ENCODE measurements around the gene HPX. TPM values are rescaled to one million over a fixed set of nuclear protein-coding genes. Genes with fewer than 3 reads are reported as not detected.

Gene HPX
- total and polyA plus RNA-seq, 2 of the 4 experiments (the other 2 are of a cell fraction), result 0.36 to 1.4 TPM

GRCh38 chr11:6406370-6406769, 34.4 kb downstream of the HPX start:
- in situ Hi-C loops (cut with MboI; ENCODE audit: low sequenced_read_pairs) (no loop called here), dilution Hi-C loops (cut with HindIII; ENCODE audit: low sequenced_read_pairs, unreplicated experiment) (no loop called here), intact Hi-C loops (cut with micrococcal nuclease) (no loop called here)
- no peak overlapping the region for H3K18ac ChIP-seq (ENCODE audit: low read depth, low read length)
- no peak overlapping the region for H3K4me3 ChIP-seq (ENCODE audit: insufficient read depth, low read depth, low read length)
- peaks cover 4 to 24% of the 10 kb centered on the region in 2 experiments for H3K79me1 ChIP-seq (ENCODE audit: low read depth in 1 of 2, low read length in 2 of 2)
- no peak overlapping the region for H3K4ac ChIP-seq (ENCODE audit: low read depth, low read length)
- H3K56ac ChIP-seq (ENCODE audit: extremely low read depth, insufficient read depth, low read length), result no peak overlapping the region
- peaks cover 29% of the 10 kb centered on the region for H3K9me1 ChIP-seq (ENCODE audit: insufficient read depth, low read length)
- H3K14ac ChIP-seq (replicated peaks; ENCODE audit: low read depth, low read length), result no peak overlapping the region
- no peak for TF ChIP-seq MAZ (IDR thresholded peaks at IDR 0.05; ENCODE audit: borderline replicate concordance, low read depth, low read length)
- no peak for TF ChIP-seq CTCF (conservative IDR thresholded peaks at IDR 0.05; ENCODE audit: low read depth, low read length)
- no peak for TF ChIP-seq RAD21 (IDR thresholded peaks at IDR 0.05; ENCODE audit: low read length)
- TF ChIP-seq POLR2A (IDR thresholded peaks at IDR 0.05; ENCODE audit: low read depth, low read length), result no peak
- no peak for TF ChIP-seq NFE2L2 (IDR thresholded peaks at IDR 0.05; ENCODE audit: low read depth, low read length)
- no peak for TF ChIP-seq MXI1 (IDR thresholded peaks at IDR 0.05; ENCODE audit: borderline replicate concordance, low read depth, low read length)
- H4K20me1 ChIP-seq (ENCODE audit: insufficient read depth, low read length), result peaks cover 8% of the 10 kb centered on the region
- H2BK20ac ChIP-seq (ENCODE audit: low read depth, low read length), result no peak overlapping the region
- WGBS, 2 experiments (ENCODE audit: extremely low coverage in 2 of 2, insufficient read length in 1 of 2), result 58% methylated on average over 2 of the region's 2 CpGs; no CpG with 5 or more reads in 1 of the 2 experiments
- POLR2A ChIA-PET (ENCODE audit: unreplicated experiment), result no interaction called here
- H3K4me2 ChIP-seq (ENCODE audit: low read depth, low read length), result no peak overlapping the region
- CTCF ChIA-PET, result interaction anchor here (0.6 to 1.0 kb wide), 2 partner anchors 13 to 1442 kb away, joined by 3 to 4 read pairs; partner anchors contain the start of gene APBB1
- no peaks in the 10 kb centered on the region for H3K27me3 ChIP-seq (ENCODE audit: control insufficient read depth, insufficient read depth, low read length)
- H2AFZ ChIP-seq (replicated peaks; ENCODE audit: low read length, poor library complexity), result no peak overlapping the region
- H2BK15ac ChIP-seq (ENCODE audit: low read depth, low read length), result no peak overlapping the region
- no peak overlapping the region for H2BK120ac ChIP-seq (ENCODE audit: low read depth, low read length)
- no peak overlapping the region for H3K23ac ChIP-seq (ENCODE audit: low read depth, low read length)
- H3K27ac ChIP-seq (ENCODE audit: insufficient read depth, low read length), result no peak overlapping the region
- H2BK5ac ChIP-seq (ENCODE audit: low read depth, low read length, poor library complexity, severe bottlenecking), result no peak overlapping the region
- H3K36me3 ChIP-seq (ENCODE audit: control insufficient read depth, insufficient read depth, low read length), result peaks cover 24% of the 10 kb centered on the region
- no peak overlapping the region for H2AK5ac ChIP-seq (ENCODE audit: low read depth, low read length)
- no peak overlapping the region for H4K5ac ChIP-seq (ENCODE audit: low read depth, low read length)
- DNase-seq (no peak), ATAC-seq (ENCODE audit: low read depth) (no peak)
- no peak overlapping the region for H2AK9ac ChIP-seq (replicated peaks; ENCODE audit: low read depth, low read length, poor library complexity)
- H3K9me3 ChIP-seq (ENCODE audit: control insufficient read depth, insufficient read depth, low read length), result no peaks in the 10 kb centered on the region
- H4K91ac ChIP-seq (ENCODE audit: insufficient read depth, low read depth, low read length), result no peak overlapping the region
- no peak overlapping the region for H3K9ac ChIP-seq (ENCODE audit: low read depth, low read length)
- H4K8ac ChIP-seq (ENCODE audit: low read depth in 2 of 2, low read length in 2 of 2), result no peak overlapping the region
- BruUV-seq (replicated peaks), result no TSS peak
- H3K4me1 ChIP-seq (ENCODE audit: control insufficient read depth, insufficient read depth, low read length), result peaks cover 8% of the 10 kb centered on the region
